Measurements from ENCODE around the gene MRGPRF. TPM values are rescaled to one million over a fixed set of nuclear protein-coding genes. Genes with fewer than 3 reads are reported as not detected.

The MRGPRF gene
- total RNA-seq, 2 experiments from 2014 or later, result not detected

DNA sequence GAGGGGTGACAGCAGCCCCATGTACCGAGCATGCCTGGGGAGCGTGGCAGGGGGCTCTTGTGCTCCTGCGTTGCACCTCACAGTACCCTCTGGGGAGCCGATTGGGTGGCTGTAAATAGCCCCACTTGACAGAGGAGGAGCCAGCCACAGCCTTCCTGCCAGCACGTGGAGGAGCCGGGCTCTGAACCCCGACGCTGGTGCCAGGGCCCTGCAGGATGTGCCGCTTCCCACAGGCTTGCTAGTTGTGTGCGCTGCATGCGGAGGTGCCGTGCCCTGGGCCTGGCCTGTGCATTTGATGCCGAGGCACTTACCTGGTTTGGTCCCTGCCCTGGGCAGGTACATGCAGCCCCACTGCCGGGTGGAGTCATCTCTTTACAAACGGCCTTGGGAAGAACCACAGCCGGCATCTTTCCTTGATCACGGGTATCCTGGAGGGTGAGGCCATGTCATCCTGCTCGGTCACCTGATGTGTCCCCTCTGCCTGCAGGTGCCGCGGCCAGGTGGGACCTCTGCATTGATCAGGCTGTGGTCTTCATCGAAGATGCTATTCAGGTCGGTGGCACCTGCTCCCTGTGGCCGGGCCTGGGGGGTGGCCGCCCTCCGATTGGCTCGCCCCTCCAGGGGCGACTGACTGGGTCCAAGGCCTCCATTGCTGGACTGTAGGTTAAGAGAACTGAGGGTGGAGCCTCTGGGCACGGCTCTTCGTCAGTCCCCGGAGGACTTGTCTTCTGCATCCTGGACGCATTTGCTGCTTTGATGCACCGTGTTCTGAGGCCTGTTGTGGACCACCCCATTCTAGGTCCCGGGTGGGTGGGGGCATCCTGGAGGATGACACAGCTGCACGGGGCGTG, 40.7 kb upstream of the MRGPRF start:
- POLR2A ChIA-PET, result no interaction called here
- Histone ChIP-seq H3K79me2 (ENCODE audit: insufficient read depth, low read depth, low read length) (peaks cover 67% of the 10 kb centered on the region), H2AFZ (ENCODE audit: low read length) (no peak overlapping the region), H3K4me1 (ENCODE audit: insufficient read depth, low read length, poor library complexity, severe bottlenecking) (peaks cover 81% of the 10 kb centered on the region), H3K9me3 (ENCODE audit: low read length) (no peaks in the 10 kb centered on the region), H3K4me3 (ENCODE audit: low read depth, low read length, poor library complexity, severe bottlenecking) (peak overlapping the region; percentile 92), H4K20me1 (ENCODE audit: insufficient read depth, low read length) (no peaks in the 10 kb centered on the region), H3K9me2 (ENCODE audit: insufficient read depth, low read length) (no peaks in the 10 kb centered on the region), H3K27ac (ENCODE audit: low read depth, low read length, poor library complexity, severe bottlenecking) (peak overlapping the region; percentile 96), H3K36me3 (ENCODE audit: insufficient read depth, low read length) (peaks cover 39% of the 10 kb centered on the region), H3K4me2 (ENCODE audit: low read length) (peak overlapping the region; percentile 88)
- peak; percentile 33 for DNase-seq (ENCODE audit: low spot score)
- BruUV-seq (replicated peaks), result no TSS peak
- TF ChIP-seq EZH2phosphoT487 (IDR thresholded peaks at IDR 0.05; ENCODE audit: borderline replicate concordance, low read depth, low read length), result no peak
- TF ChIP-seq, protein P1, sequence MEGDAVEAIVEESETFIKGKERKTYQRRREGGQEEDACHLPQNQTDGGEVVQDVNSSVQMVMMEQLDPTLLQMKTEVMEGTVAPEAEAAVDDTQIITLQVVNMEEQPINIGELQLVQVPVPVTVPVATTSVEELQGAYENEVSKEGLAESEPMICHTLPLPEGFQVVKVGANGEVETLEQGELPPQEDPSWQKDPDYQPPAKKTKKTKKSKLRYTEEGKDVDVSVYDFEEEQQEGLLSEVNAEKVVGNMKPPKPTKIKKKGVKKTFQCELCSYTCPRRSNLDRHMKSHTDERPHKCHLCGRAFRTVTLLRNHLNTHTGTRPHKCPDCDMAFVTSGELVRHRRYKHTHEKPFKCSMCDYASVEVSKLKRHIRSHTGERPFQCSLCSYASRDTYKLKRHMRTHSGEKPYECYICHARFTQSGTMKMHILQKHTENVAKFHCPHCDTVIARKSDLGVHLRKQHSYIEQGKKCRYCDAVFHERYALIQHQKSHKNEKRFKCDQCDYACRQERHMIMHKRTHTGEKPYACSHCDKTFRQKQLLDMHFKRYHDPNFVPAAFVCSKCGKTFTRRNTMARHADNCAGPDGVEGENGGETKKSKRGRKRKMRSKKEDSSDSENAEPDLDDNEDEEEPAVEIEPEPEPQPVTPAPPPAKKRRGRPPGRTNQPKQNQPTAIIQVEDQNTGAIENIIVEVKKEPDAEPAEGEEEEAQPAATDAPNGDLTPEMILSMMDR (conservative IDR thresholded peaks at IDR 0.05; ENCODE audit: low read length), result no peak
- CTCF ChIA-PET (ENCODE audit: unreplicated experiment), result no interaction called here
- intact Hi-C loops (cut with micrococcal nuclease; ENCODE audit: unreplicated experiment), result no loop called here

DNA sequence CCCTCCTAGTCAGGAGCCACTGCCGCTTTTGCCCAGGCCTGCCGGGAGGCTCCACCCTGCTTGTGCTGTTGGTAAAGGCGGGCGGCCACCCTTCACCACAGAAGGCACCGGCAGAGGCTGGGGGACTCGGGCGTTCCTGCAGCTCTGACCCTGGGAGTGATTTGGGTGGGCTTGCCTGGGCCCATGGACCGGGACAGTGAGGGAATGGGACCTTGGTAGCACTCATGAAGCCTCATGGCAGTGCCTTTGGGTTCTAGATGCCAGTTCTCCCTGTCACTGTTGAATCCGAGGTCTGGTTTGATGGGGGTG, 40.1 kb upstream of the MRGPRF start:
- Histone ChIP-seq H3K4me3 (ENCODE audit: low read depth, low read length, poor library complexity, severe bottlenecking) (peak overlapping the region; percentile 92), H3K4me1 (ENCODE audit: insufficient read depth, low read length, poor library complexity, severe bottlenecking) (peaks cover 84% of the 10 kb centered on the region), H4K20me1 (ENCODE audit: insufficient read depth, low read length) (no peaks in the 10 kb centered on the region), H3K79me2 (ENCODE audit: insufficient read depth, low read depth, low read length) (peaks cover 67% of the 10 kb centered on the region), H3K27ac (ENCODE audit: low read depth, low read length, poor library complexity, severe bottlenecking) (peak overlapping the region; percentile 96), H3K36me3 (ENCODE audit: insufficient read depth, low read length) (peaks cover 33% of the 10 kb centered on the region), H3K9me3 (ENCODE audit: low read length) (no peaks in the 10 kb centered on the region), H2AFZ (ENCODE audit: low read length) (no peak overlapping the region), H3K4me2 (ENCODE audit: low read length) (peak overlapping the region; percentile 88), H3K9me2 (ENCODE audit: insufficient read depth, low read length) (no peaks in the 10 kb centered on the region)
- ChIA-PET POLR2A (interaction anchor here (1.9 kb wide), 1 partner anchor 10 kb away, joined by 6 read pairs; no protein-coding TSS in a partner anchor), CTCF (ENCODE audit: unreplicated experiment) (no interaction called here)
- DNase-seq (ENCODE audit: low spot score), result no peak
- intact Hi-C loops (cut with micrococcal nuclease; ENCODE audit: unreplicated experiment), result no loop called here
- no peak for TF ChIP-seq EZH2phosphoT487 (IDR thresholded peaks at IDR 0.05; ENCODE audit: borderline replicate concordance, low read depth, low read length)
- TF ChIP-seq, protein P1 (conservative IDR thresholded peaks at IDR 0.05; ENCODE audit: low read length), result no peak
- BruUV-seq (replicated peaks), result no TSS peak
